H1 (cell line): ENCODE measurements around the gene ADCK1. TPM values are rescaled to one million over a fixed set of nuclear protein-coding genes. Genes with fewer than 3 reads are reported as not detected.
A peak's percentile ranks its signal among the peaks of the same experiment; 100 is the strongest.

Source experiments
- CTCF ChIA-PET: fragments of 300-600 bp; sonication (Branson Sonifier 250); formaldehyde crosslinking; loops from one replicate; lab custom pipeline; 2021; ENCODE audit not compliant: partially characterized antibody; lab: Charles Lee
- POLR2A ChIA-PET: fragments of 300-600 bp; sonication (Branson Sonifier 250); formaldehyde crosslinking; loops from one replicate; lab custom pipeline; 2021; ENCODE audit warnings: inconsistent platforms; ENCODE audit not compliant: partially characterized antibody; lab: Charles Lee
- DNase-seq, 2 experiments: peaks; one replicate each; pipeline versions ENCODE4 v3.0.0 to v3.0.0-alpha.2; 2010 to 2022; ENCODE audit warnings: low spot score in 2 of 2, low read depth in 1 of 2, mixed read lengths in 1 of 2
- FAIRE-seq: peaks from 2 replicates; lab custom pipeline; 2011; peaks lifted over from hg19 to GRCh38; lab: Jason Lieb, UNC
- H2AFZ ChIP-seq: 2 replicates; pipeline ENCODE4 v1.8.1; 2012; ENCODE audit warnings: low read length, inconsistent platforms
- H2AK5ac ChIP-seq: 2 replicates; pipeline ENCODE4 v1.6.1; 2013; ENCODE audit warnings: low read depth, low read length
- H2BK120ac ChIP-seq: replicated peaks from 2 replicates; pipeline ENCODE3; 2013; ENCODE audit warnings: low read depth, low read length, inconsistent platforms
- H2BK12ac ChIP-seq: 2 replicates; pipeline ENCODE4 v1.6.1; 2013; ENCODE audit warnings: low read depth, low read length
- H2BK15ac ChIP-seq: 2 replicates; pipeline ENCODE4 v1.6.1; 2013; ENCODE audit warnings: low read length
- H2BK20ac ChIP-seq: 2 replicates; pipeline ENCODE4 v1.6.1; 2013; ENCODE audit warnings: low read length
- H2BK5ac ChIP-seq: 2 replicates; pipeline ENCODE4 v1.6.1; 2013; ENCODE audit warnings: low read depth, low read length
- H3K14ac ChIP-seq: 2 replicates; pipeline ENCODE4 v1.6.1; 2013; ENCODE audit warnings: inconsistent platforms; ENCODE audit not compliant: insufficient read length
- H3K18ac ChIP-seq: 2 replicates; pipeline ENCODE4 v1.6.1; 2013; ENCODE audit warnings: low read length; ENCODE audit errors: extremely low read depth
- H3K23ac ChIP-seq: 2 replicates; pipeline ENCODE4 v1.6.1; 2013; ENCODE audit warnings: inconsistent platforms; ENCODE audit not compliant: insufficient read length
- H3K23me2 ChIP-seq: 2 replicates; pipeline ENCODE4 v1.6.1; 2013; ENCODE audit warnings: low read depth, low read length
- H3K27ac ChIP-seq: 2 replicates; pipeline ENCODE4 v1.6.1; 2011; ENCODE audit warnings: low read depth, low read length, inconsistent platforms
- H3K27me3 ChIP-seq, 4 experiments: replicated peaks in 1 of 4; 1 replicate in 1 of 4; 2 replicates in 3 of 4; pipeline versions ENCODE4 v1.6.1 to v1.8.1; 2011 to 2013; ENCODE audit warnings: low read length in 3 of 4, mild to moderate bottlenecking in 3 of 4, inconsistent platforms in 2 of 4, mixed read lengths in 2 of 4, moderate library complexity in 1 of 4; ENCODE audit not compliant: control insufficient read depth in 3 of 4, insufficient read depth in 3 of 4; ENCODE audit errors: extremely low read depth in 1 of 4
- H3K36me3 ChIP-seq, 4 experiments: 2 replicates each; pipeline versions ENCODE4 v1.6.1 to v1.8.1; 2011 to 2013; ENCODE audit warnings: mild to moderate bottlenecking in 4 of 4, low read length in 3 of 4, moderate library complexity in 2 of 4, control low read depth in 1 of 4, inconsistent platforms in 1 of 4; ENCODE audit not compliant: insufficient read depth in 4 of 4, control insufficient read depth in 2 of 4
- H3K4ac ChIP-seq: replicated peaks from 2 replicates; pipeline ENCODE3; 2013; ENCODE audit warnings: low read length, low read depth, mixed read lengths, inconsistent platforms; ENCODE audit not compliant: insufficient read length
- H3K4me1 ChIP-seq, 4 experiments: replicated peaks in 1 of 4; 1 replicate in 1 of 4; 2 replicates in 3 of 4; pipeline versions ENCODE4 v1.6.1 to v1.8.1; 2011 to 2013; ENCODE audit warnings: low read length in 3 of 4, inconsistent platforms in 2 of 4, mixed read lengths in 1 of 4; ENCODE audit not compliant: insufficient read depth in 4 of 4, control insufficient read depth in 3 of 4
- H3K4me2 ChIP-seq, 2 experiments: 2 replicates each; pipeline versions ENCODE4 v1.6.1 to v1.8.1; 2011 to 2013; ENCODE audit warnings: low read depth in 2 of 2, low read length in 2 of 2, control low read depth in 1 of 2, inconsistent platforms in 1 of 2, mild to moderate bottlenecking in 1 of 2; ENCODE audit not compliant: insufficient read depth in 1 of 2
- H3K4me3 ChIP-seq, 4 experiments: fragments of 200-600, 300-600 bp in 1 of 4; sonication (generic), shearing (Covaris generic), sonication (Bioruptor Twin) in 1 of 4; 2 replicates each; pipeline versions ENCODE4 v1.5.1 to v1.8.1; 2011 to 2016; ENCODE audit warnings: low read length in 4 of 4, low read depth in 3 of 4, control low read depth in 2 of 4, inconsistent platforms in 2 of 4, mild to moderate bottlenecking in 2 of 4, mixed read lengths in 1 of 4, moderate library complexity in 1 of 4; ENCODE audit not compliant: insufficient read depth in 2 of 4; ENCODE audit errors: extremely low read depth in 1 of 4
- H3K56ac ChIP-seq: replicated peaks from 2 replicates; pipeline ENCODE3; 2013; ENCODE audit warnings: low read depth, mild to moderate bottlenecking, mixed read lengths, low read length, inconsistent platforms; ENCODE audit not compliant: insufficient read length
- H3K79me1 ChIP-seq: 2 replicates; pipeline ENCODE4 v1.6.1; 2013; ENCODE audit warnings: low read depth, low read length, control low read depth
- H3K79me2 ChIP-seq, 2 experiments: 2 replicates each; pipeline versions ENCODE4 v1.6.1 to v1.8.1; 2012 to 2013; ENCODE audit warnings: low read length in 2 of 2, mild to moderate bottlenecking in 2 of 2, inconsistent platforms in 1 of 2; ENCODE audit not compliant: insufficient read depth in 2 of 2, control insufficient read depth in 1 of 2
- H3K9ac ChIP-seq, 4 experiments: replicated peaks in 1 of 4; 1 replicate in 1 of 4; 2 replicates in 3 of 4; pipeline versions ENCODE4 v1.6.1 to v1.8.1; 2011 to 2013; ENCODE audit warnings: low read depth in 3 of 4, low read length in 3 of 4, control low read depth in 2 of 4, mild to moderate bottlenecking in 2 of 4, moderate library complexity in 2 of 4, inconsistent platforms in 1 of 4; ENCODE audit errors: extremely low read depth in 1 of 4
- H3K9me3 ChIP-seq, 2 experiments: 2 replicates each; pipeline versions ENCODE4 v1.6.1 to v1.8.1; 2012 to 2013; ENCODE audit warnings: mild to moderate bottlenecking in 2 of 2, moderate library complexity in 2 of 2, control low read depth in 1 of 2, inconsistent platforms in 1 of 2, low read depth in 1 of 2, low read length in 1 of 2, mixed read lengths in 1 of 2; ENCODE audit not compliant: insufficient read depth in 2 of 2
- H4K20me1 ChIP-seq, 2 experiments: replicated peaks in 1 of 2; 2 replicates each; pipeline versions ENCODE3 to v1.8.1; 2011 to 2013; ENCODE audit warnings: inconsistent platforms in 2 of 2, low read length in 2 of 2, mild to moderate bottlenecking in 1 of 2; ENCODE audit not compliant: insufficient read depth in 2 of 2, control insufficient read depth in 1 of 2
- H4K5ac ChIP-seq: 2 replicates; pipeline ENCODE4 v1.6.1; 2013; ENCODE audit warnings: low read length, low read depth, mixed read lengths, inconsistent platforms; ENCODE audit not compliant: insufficient read length
- H4K8ac ChIP-seq: 2 replicates; pipeline ENCODE4 v1.8.0; 2013; ENCODE audit warnings: mild to moderate bottlenecking, moderate library complexity, low read length, inconsistent platforms; ENCODE audit not compliant: insufficient read depth; ENCODE audit errors: extremely low read depth
- H4K91ac ChIP-seq: replicated peaks from 2 replicates; pipeline ENCODE3; 2013; ENCODE audit warnings: low read length, mixed read lengths, inconsistent platforms; ENCODE audit not compliant: insufficient read length
- CTCF ChIP-seq, 3 experiments: IDR thresholded peaks; 1 replicate in 2 of 3; 2 replicates in 1 of 3; pipeline versions ENCODE4 v1.5.1 to v1.6.1; 2011; ENCODE audit warnings: low read length in 3 of 3, mild to moderate bottlenecking in 3 of 3, inconsistent platforms in 2 of 3, low read depth in 1 of 3, moderate library complexity in 1 of 3; ENCODE audit not compliant: insufficient read depth in 1 of 3; ENCODE audit errors: control extremely low read depth in 1 of 3
- EP300 ChIP-seq, 2 experiments: IDR thresholded peaks; 1 replicate in 1 of 2; 2 replicates in 1 of 2; pipeline ENCODE4 v1.6.1; 2011 to 2012; ENCODE audit warnings: low read depth in 2 of 2, low read length in 2 of 2, mild to moderate bottlenecking in 2 of 2, borderline replicate concordance in 1 of 2, inconsistent platforms in 1 of 2, moderate library complexity in 1 of 2
- FOSL1 ChIP-seq: IDR thresholded peaks from 2 replicates; pipeline ENCODE4 v1.6.1; 2011; ENCODE audit warnings: mild to moderate bottlenecking, low read depth, low read length, moderate library complexity; ENCODE audit not compliant: insufficient read depth
- KDM1A ChIP-seq: fragments of 200-600, 300-600 bp; sonication (generic); IDR thresholded peaks from 2 replicates; pipeline ENCODE4 v1.7.1; 2016; ENCODE audit warnings: mild to moderate bottlenecking, low read length, borderline replicate concordance
- POLR2AphosphoS5 ChIP-seq: IDR thresholded peaks from 2 replicates; pipeline ENCODE4 v1.6.1; 2011; ENCODE audit warnings: low read depth, low read length
- SIX5 ChIP-seq: IDR thresholded peaks from 2 replicates; pipeline ENCODE4 v1.6.1; 2011; ENCODE audit warnings: mild to moderate bottlenecking, low read depth, low read length
- TEAD4 ChIP-seq: IDR thresholded peaks from 2 replicates; pipeline ENCODE4 v1.6.1; 2012; ENCODE audit warnings: low read depth, low read length, inconsistent platforms, mixed read lengths
- YY1 ChIP-seq: IDR thresholded peaks from 2 replicates; pipeline ENCODE4 v1.6.1; 2011; ENCODE audit warnings: low read depth, mild to moderate bottlenecking, low read length
- WGBS, 2 experiments: shearing (Covaris generic) in 1 of 2; methylation state at CpG; one replicate each; pipeline versions ENCODE4 v1.1.6 to v1.1.7; 2013 to 2015; ENCODE audit warnings: low lambda C conversion rate in 2 of 2, mixed read lengths in 2 of 2, inconsistent platforms in 1 of 2, low coverage in 1 of 2, missing lambda C conversion rate in 1 of 2; ENCODE audit not compliant: insufficient replicate concordance in 2 of 2, insufficient coverage in 1 of 2, insufficient read length in 1 of 2; ENCODE audit errors: extremely low coverage in 1 of 2, missing lambda C conversion rate in 1 of 2; 5-methylcytosine and 5-hydroxymethylcytosine counted together
- polyA plus RNA-seq, 7 experiments: library from polyadenylated mRNA; depleted of rRNA in 3 of 7; stranded (reverse) in 5 of 7; unstranded in 2 of 7; fragments of >200 nt in 5 of 7; fragments of 200-250 nt in 2 of 7; gene quantifications; 1 replicate in 5 of 7; 2 replicates in 1 of 7; 4 replicates in 1 of 7; pipeline versions ENCODE4 v1.2.1 to v1.2.3, GENCODE V29; 2011 to 2013; ENCODE audit warnings: missing spikeins in 2 of 7, mixed read lengths in 2 of 7
- total RNA-seq: library from RNA; stranded (reverse); fragmentation: NEBNext Ultra II Directional; extraction: Animal tissue kit (Norgen Biotek cat#: 25700); gene quantifications from 2 replicates; pipeline ENCODE4 v1.2.1, GENCODE V29; 2021

ADCK1 gene
- total and polyA plus RNA-seq, 2 of the 8 experiments (the other 6 are each of a cell fraction or from before 2014, with no cell fraction given), result 11.0 to 16.8 TPM

GRCh38 chr14:77903937-77904617 is 104.2 kb downstream of the ADCK1 start:
- H4K91ac ChIP-seq, result no peak overlapping the region
- no peak overlapping the region for H2BK20ac ChIP-seq
- H2BK15ac ChIP-seq, result no peak overlapping the region
- H3K4me2 ChIP-seq, result no peak overlapping the region
- no peak overlapping the region for H3K18ac ChIP-seq
- no peaks in the 10 kb centered on the region for H3K36me3 ChIP-seq
- no peak overlapping the region for H2BK5ac ChIP-seq
- no peak overlapping the region for H2BK120ac ChIP-seq
- ChIA-PET CTCF (no interaction called here), POLR2A (interaction anchor here (0.9 kb wide), 1 partner anchor 373 kb away, joined by 3 read pairs; no protein-coding TSS in a partner anchor)
- no peak overlapping the region for H3K56ac ChIP-seq
- H3K9me3 ChIP-seq, result no peaks in the 10 kb centered on the region
- H2AK5ac ChIP-seq, result no peak overlapping the region
- DNase-seq (no peak), FAIRE-seq (no peak)
- H3K4me3 ChIP-seq, result no peak overlapping the region
- no peaks in the 10 kb centered on the region for H3K79me1 ChIP-seq
- no peak overlapping the region for H4K5ac ChIP-seq
- WGBS, 2 experiments, result 89% methylated on average over 8 of the region's 8 CpGs; no CpG with 5 or more reads in 1 of the 2 experiments
- peak overlapping the region; percentile 58; the same call in 1 of the 2 replicates for H4K8ac ChIP-seq
- H3K27me3 ChIP-seq, result no peaks in the 10 kb centered on the region
- H3K4me1 ChIP-seq, result no peaks in the 10 kb centered on the region
- H3K23me2 ChIP-seq, result 0 out of 2 replicates have a peak, but pooled peaks cover 2% of the 10 kb centered on the region
- no peak overlapping the region for H3K4ac ChIP-seq
- no peaks in the 10 kb centered on the region for H3K79me2 ChIP-seq
- no peak overlapping the region for H3K23ac ChIP-seq
- H3K27ac ChIP-seq, result no peak overlapping the region
- no peak overlapping the region for H2BK12ac ChIP-seq
- H3K9ac ChIP-seq, result no peak overlapping the region
- H3K14ac ChIP-seq, result no peak overlapping the region
- H4K20me1 ChIP-seq, result no peaks in the 10 kb centered on the region
- H2AFZ ChIP-seq, result no peak overlapping the region
- TF ChIP-seq EP300 (IDR thresholded peaks at IDR 0.05; ENCODE audit: borderline replicate concordance in 1 of 2, low read depth in 2 of 2, low read length in 2 of 2), result no peak
- TF ChIP-seq POLR2AphosphoS5, result no peak
- TF ChIP-seq YY1, result no peak
- TF ChIP-seq TEAD4, result no peak
- TF ChIP-seq KDM1A, result no peak
- no peak for TF ChIP-seq FOSL1
- no peak for TF ChIP-seq CTCF (IDR thresholded peaks at IDR 0.05; ENCODE audit: control extremely low read depth in 1 of 3, insufficient read depth in 1 of 3, low read depth in 1 of 3, low read length in 3 of 3)
- no peak for TF ChIP-seq SIX5
